WTC11 (cell line): Measurements from ENCODE around the gene MYLK. TPM values are rescaled to one million over a fixed set of nuclear protein-coding genes. Genes with fewer than 3 reads are reported as not detected.

Source experiments
- ATAC-seq: fragments of 200-7000 bp; cut with Tn5 transposase; 2 replicates; pipeline ENCODE4 v1.10.0; 2021; ENCODE audit warnings: mild to moderate bottlenecking, moderate library complexity
- CTCF ChIA-PET: fragments of 300-600 bp; sonication (Branson Sonifier 250); formaldehyde crosslinking; loops from one replicate; lab custom pipeline; 2021; ENCODE audit warnings: antibody characterized with exemption; lab: Charles Lee
- POLR2A ChIA-PET: fragments of 350-600 bp; sonication (Branson Sonifier 250); formaldehyde crosslinking; loops from one replicate; lab custom pipeline; 2021; ENCODE audit warnings: antibody characterized with exemption; lab: Charles Lee
- DNase-seq: peaks from one replicate; pipeline ENCODE4 v3.0.0; 2021; ENCODE audit warnings: low spot score
- H3K27ac Mint-ChIP-seq: 2 replicates; pipeline ENCODE4 v1.8.0; 2021; ENCODE audit warnings: mixed read lengths
- H3K27me3 Mint-ChIP-seq: 2 replicates; pipeline ENCODE4 v1.8.0; 2021; ENCODE audit warnings: low read depth, mild to moderate bottlenecking, moderate library complexity, mixed read lengths
- H3K36me3 Mint-ChIP-seq: 2 replicates; pipeline ENCODE4 v1.8.0; 2021; ENCODE audit warnings: mixed read lengths
- H3K4me1 Mint-ChIP-seq: 2 replicates; pipeline ENCODE4 v1.8.0; 2022; ENCODE audit warnings: mixed read lengths
- H3K4me3 Mint-ChIP-seq: 2 replicates; pipeline ENCODE4 v1.8.0; 2021; ENCODE audit warnings: mild to moderate bottlenecking, moderate library complexity, mixed read lengths
- H3K9me3 Mint-ChIP-seq: 2 replicates; pipeline ENCODE4 v1.8.0; 2021; ENCODE audit warnings: mixed read lengths
- ATF3 ChIP-seq: sonication (generic); formaldehyde crosslinking; conservative IDR thresholded peaks from 2 replicates; pipeline ENCODE4 v1.8.1; 2022; ENCODE audit warnings: mild to moderate bottlenecking, missing genetic modification reagents
- ATF6 ChIP-seq: sonication (generic); formaldehyde crosslinking; IDR thresholded peaks from 2 replicates; pipeline ENCODE4 v1.8.1; 2023; ENCODE audit warnings: mild to moderate bottlenecking, missing genetic modification reagents
- E2F5 ChIP-seq: sonication (generic); formaldehyde crosslinking; IDR thresholded peaks from 2 replicates; pipeline ENCODE4 v1.8.1; 2022; ENCODE audit warnings: mild to moderate bottlenecking, moderate library complexity, missing genetic modification reagents
- ESRRA ChIP-seq: sonication (generic); formaldehyde crosslinking; IDR thresholded peaks from 2 replicates; pipeline ENCODE4 v1.8.1; 2022; ENCODE audit warnings: mild to moderate bottlenecking, missing genetic modification reagents, borderline replicate concordance
- GABPB1 ChIP-seq: sonication (generic); formaldehyde crosslinking; IDR thresholded peaks from 2 replicates; pipeline ENCODE4 v1.8.1; 2023; ENCODE audit warnings: mild to moderate bottlenecking, missing genetic modification reagents
- GRHL2 ChIP-seq: fragments of 250-450 bp; sonication (Bioruptor Pico); IDR thresholded peaks from 2 replicates; pipeline ENCODE4 v1.8.0; 2022; ENCODE audit warnings: mild to moderate bottlenecking, moderate library complexity; ENCODE audit not compliant: insufficient replicate concordance, severe bottlenecking
- GTF2I ChIP-seq: fragments of 250-450 bp; sonication (Bioruptor Pico); conservative IDR thresholded peaks from 2 replicates; pipeline ENCODE4 v1.4.0; 2021; ENCODE audit warnings: mild to moderate bottlenecking
- JAZF1 ChIP-seq: fragments of 250-450 bp; sonication (Bioruptor Pico); IDR thresholded peaks from 2 replicates; pipeline ENCODE4 v1.9.0; 2021; ENCODE audit warnings: moderate library complexity, mild to moderate bottlenecking, inconsistent platforms
- MAX ChIP-seq: sonication (generic); formaldehyde crosslinking; IDR thresholded peaks from 2 replicates; pipeline ENCODE4 v1.8.0; 2022; ENCODE audit warnings: mild to moderate bottlenecking, missing genetic modification reagents
- NFATC4 ChIP-seq: fragments of 250-450 bp; sonication (Bioruptor Pico); IDR thresholded peaks from 2 replicates; pipeline ENCODE4 v1.9.0; 2021; ENCODE audit warnings: mild to moderate bottlenecking
- NFE2L1 ChIP-seq: sonication (generic); formaldehyde crosslinking; IDR thresholded peaks from 2 replicates; pipeline ENCODE4 v1.8.1; 2023; ENCODE audit warnings: missing genetic modification reagents
- NFYB ChIP-seq: sonication (generic); formaldehyde crosslinking; conservative IDR thresholded peaks from 2 replicates; pipeline ENCODE4 v1.8.0; 2022; ENCODE audit warnings: low read depth, missing genetic modification reagents
- OVOL2 ChIP-seq: fragments of 250-450 bp; sonication (Bioruptor Pico); IDR thresholded peaks from 2 replicates; pipeline ENCODE4 v1.9.0; 2021; ENCODE audit warnings: mild to moderate bottlenecking, borderline replicate concordance
- RORB ChIP-seq: fragments of 250-450 bp; sonication (Bioruptor Pico); IDR thresholded peaks from 2 replicates; pipeline ENCODE4 v1.9.0; 2021; ENCODE audit warnings: mild to moderate bottlenecking
- SMAD3 ChIP-seq: sonication (generic); formaldehyde crosslinking; IDR thresholded peaks from 2 replicates; pipeline ENCODE4 v1.8.0; 2022; ENCODE audit warnings: missing genetic modification reagents, mild to moderate bottlenecking, borderline replicate concordance
- USF1 ChIP-seq: sonication (generic); formaldehyde crosslinking; IDR thresholded peaks from 2 replicates; pipeline ENCODE4 v1.8.0; 2022; ENCODE audit warnings: mild to moderate bottlenecking, missing genetic modification reagents
- ZMAT4 ChIP-seq: fragments of 250-450 bp; sonication (Bioruptor Pico); IDR thresholded peaks from 2 replicates; pipeline ENCODE4 v1.9.0; 2021; ENCODE audit warnings: mild to moderate bottlenecking
- ZNF219 ChIP-seq: sonication (generic); formaldehyde crosslinking; IDR thresholded peaks from 2 replicates; pipeline ENCODE4 v1.8.0; 2023; ENCODE audit warnings: missing genetic modification reagents, mild to moderate bottlenecking, borderline replicate concordance
- ZNF281 ChIP-seq: sonication (generic); formaldehyde crosslinking; IDR thresholded peaks from 2 replicates; pipeline ENCODE4 v1.8.0; 2023; ENCODE audit warnings: mild to moderate bottlenecking, missing genetic modification reagents
- ZNF317 ChIP-seq: sonication (generic); formaldehyde crosslinking; IDR thresholded peaks from 2 replicates; pipeline ENCODE4 v1.8.1; 2023; ENCODE audit warnings: low read depth, mild to moderate bottlenecking, moderate library complexity, missing genetic modification reagents, borderline replicate concordance
- ZNF396 ChIP-seq: fragments of 250-450 bp; sonication (Bioruptor Pico); IDR thresholded peaks from 2 replicates; pipeline ENCODE4 v1.8.0; 2021; ENCODE audit warnings: mild to moderate bottlenecking, moderate library complexity, borderline replicate concordance
- total RNA-seq: library from RNA; stranded (reverse); gene quantifications from 3 replicates; pipeline ENCODE4 v1.2.3, GENCODE V29; 2021

The MYLK gene
- total RNA-seq, 1 experiment from 2014 or later, result 10.4 TPM

- TF ChIP-seq ATF3 (CRISPR knock-in tag) (no peak), ATF6 (CRISPR knock-in tag) (no peak), OVOL2 (CRISPR knock-in tag) (no peak), NFE2L1 (CRISPR knock-in tag) (no peak), NFYB (CRISPR knock-in tag) (no peak), JAZF1 (no peak), GABPB1 (CRISPR knock-in tag) (no peak)
Measured at GRCh38 chr3:123608263-123608937, 275.7 kb downstream of the MYLK start (continued).

- Mint-ChIP-seq H3K36me3 (0 out of 2 replicates have a peak, but pooled peaks cover 3% of the 10 kb centered on the region), H3K4me3 (no peak overlapping the region), H3K27ac (no peak overlapping the region), H3K9me3 (no peaks in the 10 kb centered on the region), H3K27me3 (no peaks in the 10 kb centered on the region), H3K4me1 (peaks cover 4% of the 10 kb centered on the region)
- no peak for ATAC-seq
- TF ChIP-seq E2F5, result no peak
- no peak for TF ChIP-seq ZNF281
- no peak for TF ChIP-seq GRHL2 (CRISPR knock-in tag)
- TF ChIP-seq ZNF396, result no peak
- TF ChIP-seq MAX (CRISPR knock-in tag), result no peak
- TF ChIP-seq ZMAT4 (CRISPR knock-in tag), result no peak
- TF ChIP-seq RORB, result no peak
- no peak for TF ChIP-seq ESRRA
- TF ChIP-seq SMAD3, result no peak
- no peak for TF ChIP-seq USF1 (CRISPR knock-in tag)
- no peak for TF ChIP-seq GTF2I (CRISPR knock-in tag)
- TF ChIP-seq ZNF219 (CRISPR knock-in tag), result no peak
- no peak for TF ChIP-seq NFYB (CRISPR knock-in tag)
- no peak for TF ChIP-seq NFATC4 (CRISPR knock-in tag)
- no peak for TF ChIP-seq ZNF317
- POLR2A ChIA-PET, result no interaction called here
- no peak for DNase-seq
- CTCF ChIA-PET, result interaction anchor here (0.5 to 1.6 kb wide), 3 partner anchors 30 to 48 kb away, joined by 3 to 7 read pairs (median 4); no protein-coding TSS in a partner anchor
Measured at GRCh38 chr3:123606527-123606926, 277.6 kb downstream of the MYLK start.
